Mammary epithelial cell (primary cell): Measurements from ENCODE around the gene HLA-DRB1.

Experiments used
- CTCF ChIP-seq, 2 donors: IDR thresholded peaks in 1 of 2; conservative IDR thresholded peaks in 1 of 2; 2 replicates each; pipeline ENCODE4 v1.5.1; 2011 to 2012; ENCODE audit warnings: inconsistent platforms in 2 of 2, low read length in 2 of 2, mild to moderate bottlenecking in 2 of 2, control low read depth in 1 of 2, low read depth in 1 of 2; ENCODE audit not compliant: insufficient read depth in 1 of 2; ENCODE audit errors: extremely low read depth in 1 of 2
- EZH2 ChIP-seq: IDR thresholded peaks from 2 replicates; pipeline ENCODE4 v1.6.1; 2012; ENCODE audit warnings: low read length, inconsistent platforms, borderline replicate concordance

- no peak for TF ChIP-seq EZH2
- TF ChIP-seq CTCF (conservative IDR thresholded peaks at IDR 0.05 in 1 of 2, IDR thresholded peaks at IDR 0.05 in 1 of 2; ENCODE audit: extremely low read depth in 1 of 2, insufficient read depth in 1 of 2, low read depth in 1 of 2, low read length in 2 of 2): no peak
Measured at GRCh38 chr6:32627249-32627648, 37.6 kb upstream of the HLA-DRB1 start.
